Activated CD4-positive, alpha-beta T cell treated with anti-CD3 and anti-CD28 coated beads, Interleukin-2, amount 10 ng/mL, durations not matched to agents 7 days and 5 days (primary cell): ENCODE results near the gene TTC14. TPM values are rescaled to one million over a fixed set of nuclear protein-coding genes. Genes with fewer than 3 reads are reported as not detected.
A peak's percentile ranks its signal among the peaks of the same experiment; 100 is the strongest.
"Not testable (repeated sequence)": the region's sequence is repeated elsewhere in the genome, so short reads cannot be mapped to it uniquely, and the experiment has no call there.

Source experiments
- CTCF ChIA-PET: fragments of 350-600 bp; sonication (Branson Sonifier 250); formaldehyde crosslinking; loops from one replicate; lab custom pipeline; 2021; ENCODE audit warnings: antibody characterized with exemption; lab: Charles Lee
- POLR2A ChIA-PET: fragments of 350-600 bp; sonication (Branson Sonifier 250); formaldehyde crosslinking; loops from one replicate; lab custom pipeline; 2021; ENCODE audit warnings: antibody characterized with exemption; lab: Charles Lee
- DNase-seq: peaks from one replicate; pipeline ENCODE4 v3.0.0-alpha.2; 2020
- H3K27ac Mint-ChIP-seq: one replicate; pipeline ENCODE4 v1.8.0; 2021; ENCODE audit warnings: mild to moderate bottlenecking, moderate library complexity, mixed read lengths
- H3K27me3 Mint-ChIP-seq: one replicate; pipeline ENCODE4 v1.8.0; 2021; ENCODE audit warnings: mixed read lengths
- H3K36me3 Mint-ChIP-seq: one replicate; pipeline ENCODE4 v1.8.0; 2021; ENCODE audit warnings: low read depth, mixed read lengths
- H3K4me1 Mint-ChIP-seq: one replicate; pipeline ENCODE4 v1.8.0; 2021; ENCODE audit warnings: mixed read lengths
- H3K4me3 Mint-ChIP-seq: one replicate; pipeline ENCODE4 v1.8.0; 2021; ENCODE audit warnings: mild to moderate bottlenecking, moderate library complexity, mixed read lengths
- H3K9me3 Mint-ChIP-seq: one replicate; pipeline ENCODE4 v1.8.0; 2021; ENCODE audit warnings: mixed read lengths
- total RNA-seq, 2 experiments: library from RNA; stranded (reverse); gene quantifications; one replicate each; pipeline ENCODE4 v1.2.3, GENCODE V29; 2021

TTC14 gene, protein sequence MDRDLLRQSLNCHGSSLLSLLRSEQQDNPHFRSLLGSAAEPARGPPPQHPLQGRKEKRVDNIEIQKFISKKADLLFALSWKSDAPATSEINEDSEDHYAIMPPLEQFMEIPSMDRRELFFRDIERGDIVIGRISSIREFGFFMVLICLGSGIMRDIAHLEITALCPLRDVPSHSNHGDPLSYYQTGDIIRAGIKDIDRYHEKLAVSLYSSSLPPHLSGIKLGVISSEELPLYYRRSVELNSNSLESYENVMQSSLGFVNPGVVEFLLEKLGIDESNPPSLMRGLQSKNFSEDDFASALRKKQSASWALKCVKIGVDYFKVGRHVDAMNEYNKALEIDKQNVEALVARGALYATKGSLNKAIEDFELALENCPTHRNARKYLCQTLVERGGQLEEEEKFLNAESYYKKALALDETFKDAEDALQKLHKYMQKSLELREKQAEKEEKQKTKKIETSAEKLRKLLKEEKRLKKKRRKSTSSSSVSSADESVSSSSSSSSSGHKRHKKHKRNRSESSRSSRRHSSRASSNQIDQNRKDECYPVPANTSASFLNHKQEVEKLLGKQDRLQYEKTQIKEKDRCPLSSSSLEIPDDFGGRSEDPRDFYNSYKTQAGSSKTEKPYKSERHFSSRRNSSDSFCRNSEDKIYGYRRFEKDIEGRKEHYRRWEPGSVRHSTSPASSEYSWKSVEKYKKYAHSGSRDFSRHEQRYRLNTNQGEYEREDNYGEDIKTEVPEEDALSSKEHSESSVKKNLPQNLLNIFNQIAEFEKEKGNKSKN
- 10 to 100 TPM; 74.0 to 79.6 TPM for total RNA-seq

DNA sequence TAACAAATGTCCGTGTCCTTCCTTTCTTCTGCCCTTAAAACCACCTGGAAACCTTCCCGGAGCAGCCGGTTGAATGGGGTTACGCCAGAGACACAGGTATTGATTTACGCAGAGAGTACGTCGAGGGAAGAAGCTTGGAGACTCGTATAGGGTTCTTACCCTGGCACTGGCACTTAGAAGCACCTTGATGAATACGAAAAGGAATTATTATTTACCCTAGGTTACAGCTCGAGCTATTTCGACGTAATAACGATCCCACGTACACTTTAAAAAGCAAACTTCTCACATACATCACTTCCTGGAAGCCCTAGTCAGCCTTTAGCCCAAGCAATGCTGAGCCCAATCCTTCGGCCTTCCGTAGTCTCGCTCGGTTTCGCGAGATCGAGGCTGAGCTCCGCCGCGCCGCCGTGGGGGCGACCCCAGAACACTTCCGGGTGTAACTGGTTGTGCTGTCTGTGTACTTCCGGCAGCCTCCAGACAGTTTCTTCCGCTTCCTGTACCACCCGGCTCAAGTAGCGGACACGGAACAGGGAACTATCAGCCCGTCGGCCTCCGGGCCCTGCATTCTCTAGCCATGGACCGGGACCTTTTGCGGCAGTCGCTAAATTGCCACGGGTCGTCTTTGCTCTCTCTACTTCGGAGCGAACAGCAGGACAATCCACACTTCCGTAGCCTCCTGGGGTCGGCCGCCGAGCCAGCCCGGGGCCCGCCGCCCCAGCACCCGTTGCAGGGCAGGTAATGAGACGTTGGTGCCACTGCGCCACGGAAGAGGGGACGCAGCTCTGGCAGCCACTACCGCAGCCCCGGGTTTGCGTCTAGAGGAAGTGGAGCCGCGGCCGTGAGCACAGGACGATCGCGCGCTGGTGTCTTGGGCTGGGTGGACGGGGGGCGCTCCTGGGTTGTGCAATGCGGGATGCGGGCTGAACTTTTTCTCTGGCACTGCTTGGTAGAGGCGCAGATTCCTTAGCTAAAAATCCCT, at the start of gene TTC14:
Gene TTC14, plus strand, starts transcription at position 476 of the 979 bp plus-strand sequence. Its CDS starts 99 bp downstream, at position 575.
- peak within 1 kb of the TSS; percentile 94 for H3K4me3 Mint-ChIP-seq
- peak within 1 kb of the TSS; percentile 98 for H3K27ac Mint-ChIP-seq
- H3K36me3 Mint-ChIP-seq: peaks cover 39% of the 10 kb centered on the region
- peaks cover 16% of the 10 kb centered on the region for H3K27me3 Mint-ChIP-seq
- DNase-seq: peak; percentile 95
- ChIA-PET POLR2A (interaction anchor here (1.4 kb wide), 1 partner anchor 13 kb away, joined by 3 read pairs; no protein-coding TSS in a partner anchor), CTCF (interaction anchor here (1.0 to 1.4 kb wide), 2 partner anchors 9 to 24 kb away, joined by 3 to 5 read pairs; no protein-coding TSS in a partner anchor)
- peaks cover 5% of the 10 kb centered on the region for H3K9me3 Mint-ChIP-seq
- peaks cover 35% of the 10 kb centered on the region for H3K4me1 Mint-ChIP-seq

DNA sequence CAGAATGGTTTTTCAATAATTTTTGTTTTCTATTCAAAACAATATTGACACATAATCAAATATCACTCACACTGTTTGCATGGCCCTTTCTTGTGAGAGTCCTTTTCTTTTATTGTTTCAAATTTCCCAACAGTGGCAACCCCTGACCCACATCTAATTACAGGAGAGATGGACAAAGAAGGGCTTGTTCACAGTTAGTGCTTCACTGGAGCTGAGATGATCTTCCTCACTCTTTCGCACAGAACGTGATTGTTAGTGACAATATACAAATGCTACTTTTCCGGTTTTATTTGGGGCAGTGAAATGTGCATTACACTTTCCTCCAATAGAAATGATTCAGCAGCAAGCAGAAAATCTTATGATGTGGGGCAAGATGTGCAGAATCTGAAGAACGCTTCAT, 38.6 kb upstream of the TTC14 start:
- DNase-seq: no peak
- Mint-ChIP-seq H3K36me3 (no peaks in the 10 kb centered on the region), H3K9me3 (peaks cover 6% of the 10 kb centered on the region), H3K27me3 (peaks cover 4% of the 10 kb centered on the region), H3K4me1 (no peaks in the 10 kb centered on the region), H3K27ac (no peak overlapping the region), H3K4me3 (no peak overlapping the region)
- ChIA-PET POLR2A (no interaction called here), CTCF (no interaction called here)

DNA sequence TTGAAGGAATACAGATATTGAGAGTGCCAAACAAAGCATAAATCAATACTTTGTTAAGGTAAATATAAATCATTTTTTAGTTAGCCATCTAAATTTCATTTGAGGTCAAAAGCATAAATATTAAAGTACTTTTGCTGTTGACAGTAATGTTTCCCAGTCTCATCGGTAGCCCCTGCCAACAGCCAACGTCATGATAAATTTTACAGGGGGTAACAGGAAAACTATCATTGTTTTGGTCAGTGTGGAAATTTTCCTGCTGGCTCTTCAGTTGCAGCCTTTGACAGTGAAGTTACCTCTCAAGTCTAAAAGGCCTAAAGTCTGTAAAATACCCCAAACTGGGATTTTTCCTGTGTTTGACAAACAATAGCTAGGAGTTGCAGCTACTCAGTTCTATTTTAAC, 37.3 kb upstream of the TTC14 start:
- no peak for DNase-seq
- H3K4me3 Mint-ChIP-seq: no peak overlapping the region
- ChIA-PET CTCF (no interaction called here), POLR2A (no interaction called here)
- H3K27me3 Mint-ChIP-seq: peaks cover 6% of the 10 kb centered on the region
- H3K27ac Mint-ChIP-seq: no peak overlapping the region
- no peaks in the 10 kb centered on the region for H3K36me3 Mint-ChIP-seq
- H3K9me3 Mint-ChIP-seq: peaks cover under 1% of the 10 kb centered on the region
- H3K4me1 Mint-ChIP-seq: no peaks in the 10 kb centered on the region

DNA sequence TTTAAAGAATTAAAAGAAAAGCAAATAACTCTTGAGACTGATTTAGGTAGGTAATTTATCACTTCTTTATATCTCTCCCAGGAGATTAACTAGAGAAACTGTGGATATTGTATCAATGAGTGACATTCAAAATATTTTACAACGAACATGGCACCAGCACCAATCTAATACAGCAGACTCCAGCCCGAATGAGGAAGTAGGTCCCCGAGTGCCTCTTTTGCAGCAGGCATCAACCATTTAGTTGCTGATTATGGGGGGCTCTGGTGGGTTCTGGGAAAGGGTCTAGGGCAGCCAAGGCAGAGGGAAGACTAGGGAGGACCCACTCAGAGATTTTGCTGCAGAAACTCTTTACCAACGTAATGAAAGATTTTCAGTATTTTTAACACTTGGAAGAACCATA, 31.7 kb upstream of the TTC14 start:
- POLR2A ChIA-PET: no interaction called here
- no peaks in the 10 kb centered on the region for H3K36me3 Mint-ChIP-seq
- H3K27me3 Mint-ChIP-seq: peaks cover 6% of the 10 kb centered on the region

DNA sequence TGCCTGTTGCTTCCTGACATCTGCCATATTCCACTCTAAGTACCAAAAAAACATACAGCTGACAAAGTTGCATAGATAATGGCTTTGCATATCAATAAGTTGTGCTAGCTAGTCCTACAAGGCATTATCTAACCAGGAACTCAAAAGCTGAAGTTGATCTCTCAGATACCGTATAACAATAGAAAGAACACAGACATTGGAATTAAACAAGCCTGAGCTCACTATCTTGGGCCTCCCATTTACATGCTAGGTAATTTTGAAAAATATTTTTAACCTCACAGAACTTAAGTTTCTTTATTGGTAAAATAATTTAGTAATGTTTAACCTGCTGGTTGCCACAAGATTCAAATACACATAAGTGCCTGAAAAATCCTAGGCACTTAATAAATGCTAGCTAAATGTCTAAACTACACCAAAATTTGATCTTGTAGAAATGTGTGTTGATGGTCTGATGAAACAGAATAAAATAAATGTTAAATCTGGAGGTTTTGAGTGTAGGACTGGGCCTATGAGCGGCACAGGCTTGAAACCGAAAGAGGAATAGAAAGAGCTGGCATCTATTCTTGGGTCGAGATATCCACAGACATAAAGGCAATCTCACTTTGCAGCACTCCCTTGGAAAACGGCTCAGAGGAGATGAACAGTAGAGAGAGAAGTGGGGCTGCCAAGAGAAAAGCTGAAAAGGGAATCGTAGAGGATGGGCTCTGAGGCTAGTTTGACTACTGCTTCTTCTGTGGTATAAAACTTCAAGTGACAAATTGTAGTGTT, 29.9 kb upstream of the TTC14 start:
- no peak overlapping the region for H3K4me3 Mint-ChIP-seq
- no peaks in the 10 kb centered on the region for H3K4me1 Mint-ChIP-seq
- no peaks in the 10 kb centered on the region for H3K9me3 Mint-ChIP-seq
- peaks cover 5% of the 10 kb centered on the region for H3K27me3 Mint-ChIP-seq
- no peak for DNase-seq
- ChIA-PET CTCF (no interaction called here), POLR2A (interaction anchor here (0.7 kb wide), 1 partner anchor 1826 kb away, joined by 5 read pairs; no protein-coding TSS in a partner anchor)
- H3K27ac Mint-ChIP-seq: no peak overlapping the region
- no peaks in the 10 kb centered on the region for H3K36me3 Mint-ChIP-seq

More for the DNA sequence above, 31.7 kb upstream of the TTC14 start:
- CTCF ChIA-PET: no interaction called here
- no peaks in the 10 kb centered on the region for H3K4me1 Mint-ChIP-seq
- H3K9me3 Mint-ChIP-seq: no peaks in the 10 kb centered on the region
- H3K27ac Mint-ChIP-seq: no peak overlapping the region
- H3K4me3 Mint-ChIP-seq: no peak overlapping the region
- DNase-seq: no peak

DNA sequence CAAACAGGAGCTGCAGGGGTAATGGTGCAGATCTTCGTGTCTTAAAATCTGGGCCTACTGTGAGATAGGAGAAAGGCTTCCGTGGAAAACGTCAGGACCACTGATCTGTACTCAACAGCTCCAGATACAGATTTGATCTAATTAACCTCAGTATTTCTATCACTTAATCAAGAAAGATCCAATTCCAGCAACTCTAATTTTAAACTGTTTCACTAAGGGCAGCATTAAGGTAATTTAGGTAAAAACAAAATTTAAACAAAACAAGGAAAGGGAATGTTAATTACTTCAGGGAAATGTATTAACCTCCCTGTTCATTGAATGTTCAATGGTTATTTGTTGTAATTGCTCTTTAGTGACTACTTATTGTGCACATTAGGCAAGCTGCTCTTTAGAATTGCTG, 26.4 kb upstream of the TTC14 start:
- CTCF ChIA-PET: no interaction called here
- Mint-ChIP-seq H3K27me3 (no peaks in the 10 kb centered on the region), H3K36me3 (no peaks in the 10 kb centered on the region), H3K27ac (no peak overlapping the region), H3K9me3 (no peaks in the 10 kb centered on the region), H3K4me1 (no peaks in the 10 kb centered on the region), H3K4me3 (no peak overlapping the region)
- POLR2A ChIA-PET: no interaction called here
- DNase-seq: no peak

DNA sequence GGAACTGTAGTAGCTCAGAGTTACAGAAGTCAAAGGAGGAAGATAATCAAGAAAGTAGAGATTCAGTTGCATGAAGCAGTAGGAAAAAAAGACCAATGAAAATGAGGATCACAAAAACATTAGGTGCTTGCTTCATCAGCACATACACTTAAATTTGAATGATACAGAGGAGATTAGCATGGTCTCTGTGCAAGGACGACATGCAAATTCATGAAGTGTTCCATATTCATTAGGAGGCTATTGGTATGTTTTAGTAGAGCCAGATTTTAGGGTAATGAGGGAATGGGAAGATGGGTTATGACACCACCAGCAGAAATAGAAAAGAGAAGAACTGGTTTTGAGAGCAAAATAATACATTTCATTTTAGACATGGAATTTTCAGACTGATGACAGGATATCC, 21.0 kb upstream of the TTC14 start:
- no peaks in the 10 kb centered on the region for H3K4me1 Mint-ChIP-seq

DNA sequence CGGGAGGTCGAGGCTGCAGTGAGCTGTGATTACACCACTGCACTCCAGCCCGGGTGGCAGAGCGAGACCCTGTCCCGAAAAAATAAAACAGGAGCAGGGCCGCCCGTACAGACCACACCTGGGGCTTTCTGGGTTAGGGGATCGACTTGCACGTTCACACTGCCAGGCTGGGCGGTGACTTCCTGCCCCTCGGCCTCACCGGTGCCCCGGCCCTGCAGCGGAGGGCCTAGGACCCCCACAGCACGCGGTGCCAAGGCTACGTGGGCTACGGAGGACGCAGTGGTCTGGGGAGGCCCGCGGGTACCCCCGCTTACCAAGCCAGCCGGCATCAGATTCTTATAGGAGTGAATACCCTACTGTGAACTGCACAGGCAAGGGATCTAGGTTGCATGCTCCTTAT, 11.6 kb upstream of the TTC14 start:
- ChIA-PET CTCF (interaction anchor here (0.6 kb wide), 1 partner anchor 103 kb away, joined by 4 read pairs; no protein-coding TSS in a partner anchor), POLR2A (no interaction called here)
- Mint-ChIP-seq H3K9me3 (no peaks in the 10 kb centered on the region), H3K27me3 (peaks cover 16% of the 10 kb centered on the region), H3K27ac (no peak overlapping the region), H3K36me3 (no peaks in the 10 kb centered on the region), H3K4me3 (no peak overlapping the region), H3K4me1 (no peaks in the 10 kb centered on the region)
- DNase-seq: no peak

More for the DNA sequence above, 21.0 kb upstream of the TTC14 start:
- H3K36me3 Mint-ChIP-seq: no peaks in the 10 kb centered on the region
- H3K27ac Mint-ChIP-seq: no peak overlapping the region
- H3K9me3 Mint-ChIP-seq: no peaks in the 10 kb centered on the region
- ChIA-PET CTCF (no interaction called here), POLR2A (no interaction called here)
- peaks cover 8% of the 10 kb centered on the region for H3K27me3 Mint-ChIP-seq
- H3K4me3 Mint-ChIP-seq: no peak overlapping the region
- no peak for DNase-seq

DNA sequence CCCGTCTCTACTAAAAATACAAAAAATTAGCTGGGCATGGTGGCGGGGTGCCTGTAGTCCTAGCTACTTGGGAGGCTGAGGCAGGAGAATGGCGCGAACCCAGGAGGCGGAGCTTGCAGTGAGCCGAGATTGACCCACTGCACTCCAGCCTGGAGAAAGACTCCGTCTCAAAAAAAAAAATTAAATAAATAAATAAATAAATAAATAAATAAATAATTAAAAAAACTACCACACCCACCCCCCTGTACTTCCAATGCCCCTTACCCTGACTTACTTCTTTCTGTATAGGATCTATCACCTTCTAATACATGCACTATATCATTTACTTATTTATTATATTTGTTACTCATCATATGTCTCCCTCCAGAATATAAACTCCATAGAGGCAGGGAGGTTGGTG, 8.3 kb upstream of the TTC14 start:
- DNase-seq, CTCF ChIA-PET, H3K36me3 Mint-ChIP-seq, H3K4me3 Mint-ChIP-seq, POLR2A ChIA-PET, H3K4me1 Mint-ChIP-seq, H3K27ac Mint-ChIP-seq, H3K9me3 Mint-ChIP-seq: not testable (repeated sequence)
- H3K27me3 Mint-ChIP-seq: peaks cover 16% of the 10 kb centered on the region

DNA sequence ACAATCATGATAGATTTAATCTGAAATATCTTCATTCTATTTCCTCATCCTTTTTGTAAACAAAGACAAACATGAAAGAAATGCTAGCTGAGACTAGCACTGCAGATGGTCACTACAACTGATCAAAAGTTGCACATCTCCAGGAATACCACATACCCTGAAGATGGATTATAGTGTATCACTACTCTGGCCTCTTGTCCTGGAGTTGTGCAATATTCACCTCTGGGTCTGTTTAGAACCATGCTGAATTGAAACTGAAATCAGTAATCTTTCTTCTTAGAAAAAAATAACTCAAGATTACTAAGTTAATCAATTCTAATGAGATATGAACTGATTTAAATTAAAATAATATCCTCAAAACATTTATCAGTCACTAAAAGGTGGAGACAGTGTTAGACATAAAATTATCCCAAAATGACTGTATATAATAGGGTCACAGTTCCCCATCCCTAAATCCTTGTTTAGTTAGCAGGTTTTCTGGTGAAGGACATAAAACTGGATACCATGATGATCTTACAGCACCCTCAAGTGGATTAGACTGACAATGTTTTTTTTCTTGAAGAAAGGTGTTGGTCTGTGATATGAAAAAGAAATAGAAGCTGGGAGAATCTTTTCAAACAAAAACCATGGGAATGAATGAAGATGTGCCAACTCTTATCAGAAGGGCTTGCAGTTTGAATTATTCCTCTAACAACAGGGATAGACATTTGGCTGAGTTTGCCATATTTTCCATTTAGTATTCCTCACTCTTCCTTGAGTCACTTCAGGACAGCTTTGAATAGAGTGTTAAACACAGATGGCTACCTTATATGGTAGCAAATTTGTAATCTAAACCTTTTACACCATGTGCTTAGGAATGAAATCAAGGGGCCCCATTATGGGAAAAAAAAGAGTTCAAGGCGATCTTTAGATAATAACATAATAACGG, 7.1 kb upstream of the TTC14 start:
- Mint-ChIP-seq H3K27ac (no peak overlapping the region), H3K4me1 (no peaks in the 10 kb centered on the region), H3K36me3 (no peaks in the 10 kb centered on the region), H3K4me3 (no peak overlapping the region), H3K9me3 (peaks cover 2% of the 10 kb centered on the region), H3K27me3 (peaks cover 24% of the 10 kb centered on the region)
- POLR2A ChIA-PET: no interaction called here
- CTCF ChIA-PET: no interaction called here
- DNase-seq: no peak

DNA sequence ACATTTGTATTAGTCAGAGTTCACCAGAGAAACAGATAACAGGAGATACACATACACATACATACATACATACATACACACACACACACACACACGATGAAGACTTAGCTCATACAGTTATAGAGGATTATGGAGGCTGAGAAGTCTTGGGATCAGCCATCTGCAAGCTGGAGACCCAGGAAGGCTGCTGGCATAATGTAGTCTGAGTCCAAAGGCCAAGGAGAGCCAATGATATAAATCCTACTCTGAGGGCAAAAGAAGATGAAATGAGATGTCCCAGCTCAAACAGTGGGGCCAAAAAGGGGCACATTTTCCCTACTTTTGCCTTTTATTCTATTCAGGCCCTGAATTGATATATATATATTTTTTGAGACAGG, 6.4 kb upstream of the TTC14 start:
- DNase-seq: no peak
- Mint-ChIP-seq H3K27ac (no peak overlapping the region), H3K36me3 (no peaks in the 10 kb centered on the region), H3K9me3 (peaks cover 2% of the 10 kb centered on the region), H3K4me1 (no peaks in the 10 kb centered on the region), H3K27me3 (peaks cover 27% of the 10 kb centered on the region), H3K4me3 (no peak overlapping the region)
- CTCF ChIA-PET: no interaction called here
- POLR2A ChIA-PET: no interaction called here
